Uterus (tissue), 2 donors: ENCODE data around the gene DNAH17.

Source experiments
- CTCF ChIP-seq, 4 experiments: fragments of 200-600 bp in 2 of 4; fragments of 450-650 bp in 2 of 4; sonication (generic) in 2 of 4; IDR thresholded peaks; one replicate each; pipeline ENCODE4 v1.5.1; 2016 to 2019; ENCODE audit warnings: antibody characterized with exemption in 4 of 4, mild to moderate bottlenecking in 2 of 4, moderate library complexity in 1 of 4
- POLR2A ChIP-seq, 2 donors: fragments of 450-650 bp; IDR thresholded peaks; one replicate each; pipeline ENCODE4 v1.6.1; 2016; ENCODE audit warnings: antibody characterized with exemption in 2 of 2, mild to moderate bottlenecking in 1 of 2, moderate library complexity in 1 of 2

- TF ChIP-seq CTCF (IDR thresholded peaks at IDR 0.05) (no peak), POLR2A (IDR thresholded peaks at IDR 0.05) (no peak)
Observed at GRCh38 chr17:78562734-78563133, 14.5 kb downstream of the DNAH17 start.
